Measurements from ENCODE around the gene COL27A1. TPM values are rescaled to one million over a fixed set of nuclear protein-coding genes. Genes with fewer than 3 reads are reported as not detected.

The COL27A1 gene
- total RNA-seq, 2 donors from 2014 or later: 8.7 to 54.8 TPM

GRCh38 chr9:114117614-114117995, 37.7 kb upstream of the COL27A1 start:
- no peaks in the 10 kb centered on the region for H3K27me3 ChIP-seq (replicated peaks; ENCODE audit: insufficient read depth)
- H3K4me3 ChIP-seq: no peak overlapping the region
- no peak for DNase-seq (ENCODE audit: low spot score)
- intact Hi-C loops (cut with DNase I): no loop called here
- TF ChIP-seq POLR2AphosphoS5 (IDR thresholded peaks at IDR 0.05) (no peak), CTCF (IDR thresholded peaks at IDR 0.05) (no peak), POLR2A (IDR thresholded peaks at IDR 0.05) (no peak)
- H3K9me3 ChIP-seq: no peaks in the 10 kb centered on the region
- H3K36me3 ChIP-seq: no peaks in the 10 kb centered on the region
- peak overlapping the region in 1 of 2 donors; percentile 42 for H3K27ac ChIP-seq
- H3K4me1 ChIP-seq (replicated peaks): peaks cover 6% of the 10 kb centered on the region
- WGBS: 82% methylated on average over 7 of the region's 7 CpGs

- peak overlapping the region in 1 of 2 donors; percentile 42 for H3K27ac ChIP-seq
- intact Hi-C loops (cut with DNase I): no loop called here
- H3K4me3 ChIP-seq: no peak overlapping the region
- H3K36me3 ChIP-seq: no peaks in the 10 kb centered on the region
- peaks cover 6% of the 10 kb centered on the region for H3K4me1 ChIP-seq (replicated peaks)
- TF ChIP-seq CTCF (IDR thresholded peaks at IDR 0.05) (no peak), POLR2A (IDR thresholded peaks at IDR 0.05) (no peak), POLR2AphosphoS5 (IDR thresholded peaks at IDR 0.05) (peak; percentile 72)
- H3K9me3 ChIP-seq: no peaks in the 10 kb centered on the region
- WGBS: 37% methylated on average over 21 of the region's 21 CpGs
- peak; percentile 75 for DNase-seq (ENCODE audit: low spot score)
- H3K27me3 ChIP-seq (replicated peaks; ENCODE audit: insufficient read depth): no peaks in the 10 kb centered on the region
Measured at GRCh38 chr9:114117996-114118830, 37.1 kb upstream of the COL27A1 start.

GRCh38 chr9:114119242-114120191, 35.8 kb upstream of the COL27A1 start:
- no peaks in the 10 kb centered on the region for H3K27me3 ChIP-seq (replicated peaks; ENCODE audit: insufficient read depth)
- TF ChIP-seq POLR2AphosphoS5 (IDR thresholded peaks at IDR 0.05) (no peak), CTCF (IDR thresholded peaks at IDR 0.05) (no peak), POLR2A (IDR thresholded peaks at IDR 0.05) (no peak)
- peaks cover 6% of the 10 kb centered on the region for H3K4me1 ChIP-seq (replicated peaks)
- H3K27ac ChIP-seq: no peak overlapping the region
- H3K9me3 ChIP-seq: no peaks in the 10 kb centered on the region
- no peak for DNase-seq (ENCODE audit: low spot score)
- intact Hi-C loops (cut with DNase I): no loop called here
- no peaks in the 10 kb centered on the region for H3K36me3 ChIP-seq
- 47% methylated on average over 8 of the region's 9 CpGs for WGBS
- no peak overlapping the region for H3K4me3 ChIP-seq

GRCh38 chr9:114120192-114121014, 34.9 kb upstream of the COL27A1 start:
- H3K4me1 ChIP-seq (replicated peaks): peaks cover 6% of the 10 kb centered on the region
- H3K27me3 ChIP-seq (replicated peaks; ENCODE audit: insufficient read depth): no peaks in the 10 kb centered on the region
- no peaks in the 10 kb centered on the region for H3K36me3 ChIP-seq
- TF ChIP-seq CTCF (IDR thresholded peaks at IDR 0.05): no peak
- TF ChIP-seq POLR2A (IDR thresholded peaks at IDR 0.05): no peak
- TF ChIP-seq POLR2AphosphoS5 (IDR thresholded peaks at IDR 0.05): no peak
- no peak for DNase-seq (ENCODE audit: low spot score)
- no peak overlapping the region for H3K27ac ChIP-seq
- 34% methylated on average over 4 of the region's 4 CpGs for WGBS
- intact Hi-C loops (cut with DNase I): no loop called here
- no peaks in the 10 kb centered on the region for H3K9me3 ChIP-seq
- no peak overlapping the region for H3K4me3 ChIP-seq

Measured in prostate gland (tissue), 2 donors.